IMR-90 (cell line): Measurements from ENCODE around the gene MOB3B.

Source experiments
- BHLHE40 ChIP-seq: fragments of 150-350 bp; IDR thresholded peaks from 2 replicates; pipeline ENCODE4 v1.6.1; 2016; ENCODE audit warnings: mild to moderate bottlenecking, low read depth, low read length
- CEBPB ChIP-seq: IDR thresholded peaks from 2 replicates; pipeline ENCODE4 v1.6.1; 2012; ENCODE audit warnings: low read depth, low read length, improper control_type of control experiment
- CHD1 ChIP-seq: IDR thresholded peaks from 2 replicates; pipeline ENCODE4 v1.6.1; 2012; ENCODE audit warnings: low read depth, low read length, improper control_type of control experiment
- FOS ChIP-seq: fragments of 150-350 bp; IDR thresholded peaks from 2 replicates; pipeline ENCODE4 v1.6.1; 2016; ENCODE audit warnings: low read depth, low read length
- MAFK ChIP-seq: IDR thresholded peaks from 2 replicates; pipeline ENCODE4 v1.6.1; 2012; ENCODE audit warnings: low read depth, low read length, improper control_type of control experiment
- MAZ ChIP-seq: IDR thresholded peaks from 2 replicates; pipeline ENCODE4 v1.6.1; 2012; ENCODE audit warnings: low read depth, mild to moderate bottlenecking, low read length, improper control_type of control experiment, moderate library complexity, borderline replicate concordance
- POLR2A ChIP-seq: IDR thresholded peaks from 2 replicates; pipeline ENCODE4 v1.6.1; 2012; ENCODE audit warnings: mild to moderate bottlenecking, low read depth, low read length
- RAD21 ChIP-seq: IDR thresholded peaks from 2 replicates; pipeline ENCODE4 v1.6.1; 2012; ENCODE audit warnings: low read length, improper control_type of control experiment
- RCOR1 ChIP-seq: IDR thresholded peaks from 2 replicates; pipeline ENCODE4 v1.6.1; 2012; ENCODE audit warnings: mild to moderate bottlenecking, low read length, improper control_type of control experiment; ENCODE audit not compliant: insufficient replicate concordance
- RFX5 ChIP-seq: IDR thresholded peaks from 2 replicates; pipeline ENCODE4 v1.8.0; 2012; ENCODE audit warnings: low read depth, mild to moderate bottlenecking, low read length, moderate library complexity
- TF ChIP-seq, protein P1 (sequence below): conservative IDR thresholded peaks from 2 replicates; pipeline ENCODE4 v1.5.1; 2012; ENCODE audit warnings: mild to moderate bottlenecking, low read depth, low read length, improper control_type of control experiment
- TF ChIP-seq, protein P2 (sequence below): fragments of 150-350 bp; IDR thresholded peaks from 2 replicates; pipeline ENCODE4 v1.6.1; 2017; ENCODE audit warnings: mild to moderate bottlenecking, antibody characterized with exemption, low read length, low read depth

DNA sequence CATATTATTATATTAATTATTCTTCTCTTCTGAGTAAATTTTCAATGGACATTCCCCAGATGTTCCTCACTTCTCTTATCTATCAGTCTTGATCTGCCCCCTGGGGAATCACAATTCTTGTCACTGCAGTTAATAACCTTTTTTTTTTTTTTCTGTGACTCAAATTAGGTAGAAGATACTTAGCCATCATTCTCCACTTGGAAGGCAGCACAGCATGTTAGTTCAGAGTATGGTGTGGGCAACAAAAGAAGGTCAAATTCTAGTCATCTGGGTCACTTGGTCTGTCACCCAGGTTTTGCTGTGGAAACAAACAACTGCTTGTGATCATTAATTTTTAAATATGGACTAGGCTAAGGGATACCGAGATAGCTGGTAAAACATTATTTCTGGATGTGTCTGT is 8.1 kb upstream of the MOB3B start:
- TF ChIP-seq, protein P1, sequence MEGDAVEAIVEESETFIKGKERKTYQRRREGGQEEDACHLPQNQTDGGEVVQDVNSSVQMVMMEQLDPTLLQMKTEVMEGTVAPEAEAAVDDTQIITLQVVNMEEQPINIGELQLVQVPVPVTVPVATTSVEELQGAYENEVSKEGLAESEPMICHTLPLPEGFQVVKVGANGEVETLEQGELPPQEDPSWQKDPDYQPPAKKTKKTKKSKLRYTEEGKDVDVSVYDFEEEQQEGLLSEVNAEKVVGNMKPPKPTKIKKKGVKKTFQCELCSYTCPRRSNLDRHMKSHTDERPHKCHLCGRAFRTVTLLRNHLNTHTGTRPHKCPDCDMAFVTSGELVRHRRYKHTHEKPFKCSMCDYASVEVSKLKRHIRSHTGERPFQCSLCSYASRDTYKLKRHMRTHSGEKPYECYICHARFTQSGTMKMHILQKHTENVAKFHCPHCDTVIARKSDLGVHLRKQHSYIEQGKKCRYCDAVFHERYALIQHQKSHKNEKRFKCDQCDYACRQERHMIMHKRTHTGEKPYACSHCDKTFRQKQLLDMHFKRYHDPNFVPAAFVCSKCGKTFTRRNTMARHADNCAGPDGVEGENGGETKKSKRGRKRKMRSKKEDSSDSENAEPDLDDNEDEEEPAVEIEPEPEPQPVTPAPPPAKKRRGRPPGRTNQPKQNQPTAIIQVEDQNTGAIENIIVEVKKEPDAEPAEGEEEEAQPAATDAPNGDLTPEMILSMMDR: no peak
- TF ChIP-seq RFX5: no peak
- TF ChIP-seq POLR2A: no peak
- no peak for TF ChIP-seq CEBPB
- TF ChIP-seq, protein P2, sequence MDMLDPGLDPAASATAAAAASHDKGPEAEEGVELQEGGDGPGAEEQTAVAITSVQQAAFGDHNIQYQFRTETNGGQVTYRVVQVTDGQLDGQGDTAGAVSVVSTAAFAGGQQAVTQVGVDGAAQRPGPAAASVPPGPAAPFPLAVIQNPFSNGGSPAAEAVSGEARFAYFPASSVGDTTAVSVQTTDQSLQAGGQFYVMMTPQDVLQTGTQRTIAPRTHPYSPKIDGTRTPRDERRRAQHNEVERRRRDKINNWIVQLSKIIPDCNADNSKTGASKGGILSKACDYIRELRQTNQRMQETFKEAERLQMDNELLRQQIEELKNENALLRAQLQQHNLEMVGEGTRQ: no peak
- no peak for TF ChIP-seq RAD21
- no peak for TF ChIP-seq CHD1
- TF ChIP-seq RCOR1: no peak
- TF ChIP-seq MAFK: no peak
- no peak for TF ChIP-seq BHLHE40
- TF ChIP-seq MAZ: no peak
- no peak for TF ChIP-seq FOS
